Endothelial cell of umbilical vein (primary cell): Measurements from ENCODE around the gene ST6GAL1. TPM values are rescaled to one million over a fixed set of nuclear protein-coding genes. Genes with fewer than 3 reads are reported as not detected.

Source experiments
- BruUV-seq: library from RNA; stranded (reverse); fragments of 400-500 nt; replicated peaks from 2 replicates; lab custom pipeline; 2021; lab: Mats Ljungman, UMichigan
- CTCF ChIA-PET: fragments of 300-600, 350-600 bp; sonication (Branson Sonifier 250); formaldehyde crosslinking; loops from one replicate; lab custom pipeline; 2021; ENCODE audit warnings: antibody characterized with exemption, inconsistent platforms; lab: Charles Lee
- POLR2A ChIA-PET: fragments of 300-600, 350-600 bp; sonication (Branson Sonifier 250); formaldehyde crosslinking; loops from one replicate; lab custom pipeline; 2021; ENCODE audit warnings: antibody characterized with exemption, inconsistent platforms; lab: Charles Lee
- DNase-seq: peaks from one replicate; pipeline ENCODE4 v3.0.0-alpha.2; 2011; ENCODE audit warnings: low read depth, low spot score
- FAIRE-seq: peaks from 2 replicates; lab custom pipeline; 2011; peaks lifted over from hg19 to GRCh38; lab: Jason Lieb, UNC
- H2AFZ ChIP-seq: 2 replicates; pipeline ENCODE4 v1.6.0; 2012; ENCODE audit warnings: low read depth, low read length, control low read depth, inconsistent platforms
- H3K27ac ChIP-seq: 2 replicates; pipeline ENCODE4 v1.5.1; 2011; ENCODE audit warnings: low read depth, mild to moderate bottlenecking, control low read depth, low read length, moderate library complexity; ENCODE audit not compliant: insufficient read depth
- H3K27me3 ChIP-seq, 2 experiments: 2 replicates each; pipeline versions ENCODE4 v1.6.0 to v1.6.1; 2011; ENCODE audit warnings: low read length in 2 of 2, mixed read lengths in 1 of 2; ENCODE audit not compliant: control insufficient read depth in 2 of 2, insufficient read depth in 2 of 2
- H3K36me3 ChIP-seq, 2 experiments: 2 replicates in 1 of 2; 3 replicates in 1 of 2; pipeline ENCODE4 v1.5.1; 2011; ENCODE audit warnings: low read length in 2 of 2, mild to moderate bottlenecking in 1 of 2, moderate library complexity in 1 of 2; ENCODE audit not compliant: control insufficient read depth in 2 of 2, insufficient read depth in 2 of 2; ENCODE audit errors: extremely low read depth in 1 of 2
- H3K4me1 ChIP-seq: 3 replicates; pipeline ENCODE4 v1.5.1; 2011; ENCODE audit warnings: mild to moderate bottlenecking, low read length; ENCODE audit not compliant: control insufficient read depth, insufficient read depth; ENCODE audit errors: extremely low read depth
- H3K4me2 ChIP-seq: 2 replicates; pipeline ENCODE4 v1.6.1; 2011; ENCODE audit warnings: low read length, control low read depth, mixed read lengths; ENCODE audit not compliant: insufficient read depth
- H3K4me3 ChIP-seq, 3 experiments: fragments of 200-600 bp in 1 of 3; sonication (generic), shearing (Covaris generic) in 1 of 3; replicated peaks in 1 of 3; 2 replicates each; pipeline ENCODE4 v1.5.1; 2011 to 2016; ENCODE audit warnings: control low read depth in 3 of 3, low read length in 3 of 3, mild to moderate bottlenecking in 2 of 3, inconsistent platforms in 1 of 3, low read depth in 1 of 3, moderate library complexity in 1 of 3; ENCODE audit not compliant: insufficient read depth in 1 of 3
- H3K79me2 ChIP-seq: 2 replicates; pipeline ENCODE4 v1.6.0; 2012; ENCODE audit warnings: low read length, inconsistent platforms; ENCODE audit not compliant: control insufficient read depth, insufficient read depth
- H3K9ac ChIP-seq: replicated peaks from 2 replicates; pipeline ENCODE3; 2011; ENCODE audit warnings: low read length, control low read depth; ENCODE audit not compliant: insufficient read depth; ENCODE audit errors: extremely low read depth
- H3K9me1 ChIP-seq: replicated peaks from 3 replicates; pipeline ENCODE4 v1.6.0; 2011; ENCODE audit warnings: mild to moderate bottlenecking, low read length; ENCODE audit not compliant: control insufficient read depth, insufficient read depth; ENCODE audit errors: extremely low read depth
- H3K9me3 ChIP-seq: replicated peaks from 2 replicates; pipeline ENCODE4 v1.5.1; 2012; ENCODE audit warnings: low read length, inconsistent platforms; ENCODE audit not compliant: control insufficient read depth, insufficient read depth
- H4K20me1 ChIP-seq: replicated peaks from 2 replicates; pipeline ENCODE3; 2011; ENCODE audit warnings: mild to moderate bottlenecking, low read length; ENCODE audit not compliant: control insufficient read depth, insufficient read depth; ENCODE audit errors: extremely low read depth
- EZH2 ChIP-seq: IDR thresholded peaks from 2 replicates; pipeline ENCODE4 v1.6.1; 2012; ENCODE audit warnings: borderline replicate concordance, low read depth, mild to moderate bottlenecking, moderate library complexity, low read length, inconsistent platforms; ENCODE audit not compliant: severe bottlenecking
- FOS ChIP-seq: IDR thresholded peaks from 2 replicates; pipeline ENCODE4 v1.6.1; 2011; ENCODE audit warnings: mild to moderate bottlenecking, low read length, moderate library complexity, borderline replicate concordance; ENCODE audit not compliant: insufficient read depth
- GATA2 ChIP-seq: IDR thresholded peaks from 2 replicates; pipeline ENCODE4 v1.7.0; 2011; ENCODE audit warnings: low read depth, mild to moderate bottlenecking, moderate library complexity, mixed read lengths, low read length; ENCODE audit not compliant: insufficient read length, insufficient read depth
- JUN ChIP-seq: IDR thresholded peaks from 2 replicates; pipeline ENCODE4 v1.6.1; 2011; ENCODE audit warnings: borderline replicate concordance, low read depth; ENCODE audit not compliant: insufficient read length, insufficient read depth
- MYC ChIP-seq: IDR thresholded peaks from one replicate; pipeline ENCODE4 v1.6.1; 2011; ENCODE audit warnings: mild to moderate bottlenecking, low read depth, low read length
- POLR2A ChIP-seq: IDR thresholded peaks from 2 replicates; pipeline ENCODE4 v1.6.1; 2012; ENCODE audit warnings: low read depth, mild to moderate bottlenecking, control low read depth, low read length
- POLR2AphosphoS5 ChIP-seq: IDR thresholded peaks from 2 replicates; pipeline ENCODE4 v1.6.1; 2012; ENCODE audit warnings: low read depth, mild to moderate bottlenecking, control low read depth, low read length, moderate library complexity; ENCODE audit not compliant: insufficient read depth
- dilution Hi-C: fragments of 300-500 bp; cut with MboI; formaldehyde crosslinking; loops from one replicate; pipeline ENCODE4 v1.15.0; 2019; ENCODE audit warnings: low sequenced_read_pairs; ENCODE audit not compliant: extremely low pct_ligation_motif_present
- intact Hi-C: fragments of 100-400 bp; cut with micrococcal nuclease; formaldehyde crosslinking; loops from one replicate; pipeline ENCODE4 v1.10.0; 2022
- polyA plus RNA-seq, 4 experiments: library from polyadenylated mRNA; depleted of rRNA in 3 of 4; stranded (reverse) in 3 of 4; unstranded in 1 of 4; fragments of >200 nt; gene quantifications; 2 replicates each; pipeline versions ENCODE4 v1.2.1 to v1.2.3, GENCODE V29; 2011 to 2012; ENCODE audit warnings: missing spikeins in 1 of 4
- total RNA-seq: library from RNA; stranded (reverse); gene quantifications from 2 replicates; pipeline ENCODE4 v1.2.3, GENCODE V29; 2021
- TF ChIP-seq, protein P1 (sequence below), 2 donors: IDR thresholded peaks; 1 replicate in 1 of 2; 2 replicates in 1 of 2; pipeline ENCODE4 v1.5.1; 2011; ENCODE audit warnings: low read length in 2 of 2, mild to moderate bottlenecking in 2 of 2, moderate library complexity in 2 of 2, control low read depth in 1 of 2, inconsistent platforms in 1 of 2, low read depth in 1 of 2; ENCODE audit not compliant: insufficient read depth in 1 of 2; ENCODE audit errors: extremely low read depth in 1 of 2
- TF ChIP-seq, protein P2 (sequence below): IDR thresholded peaks from 2 replicates; pipeline ENCODE4 v1.6.1; 2011; ENCODE audit not compliant: insufficient read depth, insufficient read length

Gene ST6GAL1
- total and polyA plus RNA-seq, 2 donors (not counting 3 experiments of a cell fraction or from before 2014, with no cell fraction given), result 63.9 to 101 TPM

GRCh38 chr3:187086831-187087230 is 156.5 kb downstream of the ST6GAL1 start:
- Histone ChIP-seq H3K9me3 (no peaks in the 10 kb centered on the region), H3K4me3 (no peak overlapping the region), H3K4me2 (no peak overlapping the region), H4K20me1 (no peaks in the 10 kb centered on the region), H3K9ac (no peak overlapping the region), H3K79me2 (no peaks in the 10 kb centered on the region), H3K4me1 (peaks cover 14% of the 10 kb centered on the region), H3K27me3 (no peaks in the 10 kb centered on the region), H2AFZ (no peak overlapping the region), H3K27ac (no peak overlapping the region), H3K36me3 (no peaks in the 10 kb centered on the region), H3K9me1 (no peaks in the 10 kb centered on the region)
- FAIRE-seq (no peak), DNase-seq (no peak)
- intact Hi-C loops, result loop anchor here (10.0 kb wide), 1 partner anchor 982 kb away; the partner anchor contains the start of gene ETV5
- POLR2A ChIA-PET, result no interaction called here
- dilution Hi-C loops, result no loop called here
- no peak for TF ChIP-seq POLR2A
- TF ChIP-seq EZH2, result no peak
- no peak for TF ChIP-seq POLR2AphosphoS5
- TF ChIP-seq, protein P1, sequence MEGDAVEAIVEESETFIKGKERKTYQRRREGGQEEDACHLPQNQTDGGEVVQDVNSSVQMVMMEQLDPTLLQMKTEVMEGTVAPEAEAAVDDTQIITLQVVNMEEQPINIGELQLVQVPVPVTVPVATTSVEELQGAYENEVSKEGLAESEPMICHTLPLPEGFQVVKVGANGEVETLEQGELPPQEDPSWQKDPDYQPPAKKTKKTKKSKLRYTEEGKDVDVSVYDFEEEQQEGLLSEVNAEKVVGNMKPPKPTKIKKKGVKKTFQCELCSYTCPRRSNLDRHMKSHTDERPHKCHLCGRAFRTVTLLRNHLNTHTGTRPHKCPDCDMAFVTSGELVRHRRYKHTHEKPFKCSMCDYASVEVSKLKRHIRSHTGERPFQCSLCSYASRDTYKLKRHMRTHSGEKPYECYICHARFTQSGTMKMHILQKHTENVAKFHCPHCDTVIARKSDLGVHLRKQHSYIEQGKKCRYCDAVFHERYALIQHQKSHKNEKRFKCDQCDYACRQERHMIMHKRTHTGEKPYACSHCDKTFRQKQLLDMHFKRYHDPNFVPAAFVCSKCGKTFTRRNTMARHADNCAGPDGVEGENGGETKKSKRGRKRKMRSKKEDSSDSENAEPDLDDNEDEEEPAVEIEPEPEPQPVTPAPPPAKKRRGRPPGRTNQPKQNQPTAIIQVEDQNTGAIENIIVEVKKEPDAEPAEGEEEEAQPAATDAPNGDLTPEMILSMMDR (IDR thresholded peaks at IDR 0.05; ENCODE audit: extremely low read depth in 1 of 2, insufficient read depth in 1 of 2, low read depth in 1 of 2, low read length in 2 of 2), result no peak
- TF ChIP-seq JUN, result no peak
- no peak for TF ChIP-seq GATA2
- no peak for TF ChIP-seq FOS
- no peak for TF ChIP-seq MYC
- TF ChIP-seq, protein P2, sequence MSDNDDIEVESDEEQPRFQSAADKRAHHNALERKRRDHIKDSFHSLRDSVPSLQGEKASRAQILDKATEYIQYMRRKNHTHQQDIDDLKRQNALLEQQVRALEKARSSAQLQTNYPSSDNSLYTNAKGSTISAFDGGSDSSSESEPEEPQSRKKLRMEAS, result no peak
- CTCF ChIA-PET, result interaction anchor here (0.6 to 0.9 kb wide), 2 partner anchors 15 to 27 kb away, joined by 3 read pairs; no protein-coding TSS in a partner anchor
- BruUV-seq, result no TSS peak
